OCI-LY7 (cell line): ENCODE results near the gene PPP1R7. TPM values are rescaled to one million over a fixed set of nuclear protein-coding genes. Genes with fewer than 3 reads are reported as not detected.

Experiments used
- BruUV-seq: library from RNA; stranded (reverse); fragments of 400-500 nt; replicated peaks from 2 replicates; lab custom pipeline; 2021; lab: Mats Ljungman, UMichigan
- CTCF ChIA-PET: fragments of 300-600 bp; sonication (Branson Sonifier 250); formaldehyde crosslinking; loops from one replicate; lab custom pipeline; 2022; ENCODE audit warnings: antibody characterized with exemption; ENCODE audit not compliant: unreplicated experiment; lab: Charles Lee
- POLR2A ChIA-PET: fragments of 300-600 bp; sonication (Branson Sonifier 250); formaldehyde crosslinking; loops from one replicate; lab custom pipeline; 2022; ENCODE audit warnings: antibody characterized with exemption; lab: Charles Lee
- DNase-seq: peaks from one replicate; pipeline ENCODE4 v3.0.0-alpha.2; 2015; ENCODE audit warnings: low spot score
- H2AFZ ChIP-seq: fragments of 200-600 bp; sonication (generic), shearing (Covaris generic); 2 replicates; pipeline ENCODE4 v1.6.1; 2014; ENCODE audit warnings: mild to moderate bottlenecking, antibody characterized with exemption, low read length, moderate library complexity
- H3K27ac ChIP-seq: fragments of 200-600 bp; sonication (generic); 2 replicates; pipeline ENCODE4 v1.5.1; 2014; ENCODE audit warnings: mixed run types, low read depth, mild to moderate bottlenecking, moderate library complexity, low read length, inconsistent platforms; ENCODE audit not compliant: poor library complexity, severe bottlenecking
- H3K36me3 ChIP-seq: fragments of 200-600 bp; sonication (generic); 2 replicates; pipeline ENCODE4 v1.6.1; 2014; ENCODE audit warnings: mild to moderate bottlenecking, antibody characterized with exemption, low read length, moderate library complexity, mixed read lengths; ENCODE audit not compliant: insufficient read depth
- H3K4me1 ChIP-seq: fragments of 200-600 bp; sonication (generic); 2 replicates; pipeline ENCODE4 v1.5.1; 2014; ENCODE audit warnings: mild to moderate bottlenecking, low read length; ENCODE audit not compliant: insufficient read depth, poor library complexity, severe bottlenecking
- H3K4me2 ChIP-seq: fragments of 200-600 bp; sonication (generic); 2 replicates; pipeline ENCODE4 v1.6.1; 2014; ENCODE audit warnings: mild to moderate bottlenecking, low read length
- H3K4me3 ChIP-seq: fragments of 200-600 bp; sonication (generic); 2 replicates; pipeline ENCODE4 v1.5.1; 2014; ENCODE audit warnings: mild to moderate bottlenecking, low read depth, low read length; ENCODE audit not compliant: poor library complexity, severe bottlenecking
- H3K79me2 ChIP-seq: fragments of 200-600 bp; sonication (generic); 2 replicates; pipeline ENCODE4 v1.6.1; 2016; ENCODE audit warnings: low read depth, mild to moderate bottlenecking, low read length, moderate library complexity, mixed read lengths; ENCODE audit not compliant: insufficient read depth
- H3K9me2 ChIP-seq: fragments of 200-600 bp; sonication (generic); 2 replicates; pipeline ENCODE4 v1.6.1; 2016; ENCODE audit warnings: mild to moderate bottlenecking, low read length, mixed read lengths; ENCODE audit not compliant: insufficient read depth
- H3K9me3 ChIP-seq: fragments of 200-600 bp; sonication (generic); 2 replicates; pipeline ENCODE4 v1.6.1; 2014; ENCODE audit warnings: mild to moderate bottlenecking, mixed run types, low read length, mixed read lengths
- H4K20me1 ChIP-seq: fragments of 200-600 bp; sonication (generic); 2 replicates; pipeline ENCODE4 v1.6.1; 2014; ENCODE audit warnings: mild to moderate bottlenecking, antibody characterized with exemption, low read length, moderate library complexity, mixed read lengths; ENCODE audit not compliant: insufficient read depth
- CTCF ChIP-seq: fragments of 200-600 bp; sonication (generic); conservative IDR thresholded peaks from 2 replicates; pipeline ENCODE4 v1.5.1; 2014; ENCODE audit warnings: mild to moderate bottlenecking, antibody characterized with exemption, low read length, moderate library complexity, mixed read lengths
- EZH2phosphoT487 ChIP-seq: fragments of 200-600 bp; sonication (generic); IDR thresholded peaks from 2 replicates; pipeline ENCODE4 v1.6.1; 2018; ENCODE audit warnings: low read depth, borderline replicate concordance, mild to moderate bottlenecking, mixed run types, antibody characterized with exemption, low read length, moderate library complexity, mixed read lengths
- intact Hi-C: fragments of 100-400 bp; cut with micrococcal nuclease; formaldehyde crosslinking; loops from one replicate; pipeline ENCODE4 v1.10.0; 2022; ENCODE audit not compliant: unreplicated experiment
- total RNA-seq, 2 experiments: library from RNA; depleted of rRNA in 1 of 2; stranded (reverse); fragments of >200 nt in 1 of 2; shearing (Covaris generic) in 1 of 2; gene quantifications; 2 replicates each; pipeline ENCODE4 v1.2.3, GENCODE V29; 2014 to 2022

PPP1R7 gene
- total RNA-seq, 2 experiments from 2014 or later = 46.0 to 82.0 TPM

DNA sequence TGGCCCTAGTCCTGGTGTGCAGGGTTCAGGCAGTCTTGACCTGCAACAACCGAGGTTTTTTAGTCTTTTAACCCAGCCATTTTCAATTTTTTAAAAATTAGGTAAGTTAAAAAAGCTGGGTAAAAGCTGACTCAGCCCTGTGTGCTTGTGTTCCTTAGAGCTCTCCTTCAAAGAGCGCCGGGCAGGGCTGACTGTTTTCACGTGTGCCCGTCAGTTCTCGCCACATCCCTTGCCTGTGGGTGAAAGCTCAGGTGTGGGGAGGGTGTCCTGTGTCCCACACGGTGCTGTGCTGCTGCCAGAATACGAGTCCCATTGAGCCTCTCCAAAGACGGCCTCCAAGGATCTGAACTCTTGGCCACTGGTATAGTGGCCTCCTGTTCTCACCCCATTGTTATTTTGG, 33.0 kb downstream of the PPP1R7 start:
- CTCF ChIA-PET = no interaction called here
- H3K4me2 ChIP-seq = no peak overlapping the region
- intact Hi-C loops = no loop called here

DNA sequence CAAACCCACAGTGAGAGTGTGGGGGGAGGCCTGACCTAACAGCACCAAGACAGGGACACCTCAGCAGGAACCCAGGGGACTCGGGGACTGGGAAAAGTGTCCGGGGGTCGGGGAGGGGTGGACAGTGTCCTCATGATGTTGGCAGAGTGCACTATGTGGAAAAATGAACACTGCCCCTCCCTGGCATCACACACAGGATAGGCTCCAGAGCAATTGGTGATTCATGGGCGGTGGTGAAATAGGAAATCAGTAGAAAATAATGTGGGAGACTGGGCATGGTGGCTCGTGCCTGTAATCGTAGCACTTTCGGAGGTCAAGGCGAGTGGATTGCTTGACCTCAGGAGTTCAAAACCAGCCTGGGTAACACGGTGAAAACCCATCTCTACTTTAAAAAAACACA, 34.6 kb downstream of the PPP1R7 start:
- H4K20me1 ChIP-seq = no peaks in the 10 kb centered on the region
- intact Hi-C loops = no loop called here
- no peaks in the 10 kb centered on the region for H3K36me3 ChIP-seq
- no peaks in the 10 kb centered on the region for H3K9me3 ChIP-seq
- POLR2A ChIA-PET = no interaction called here
- CTCF ChIA-PET = no interaction called here
- no peak overlapping the region for H3K4me2 ChIP-seq
- no peak for DNase-seq
- BruUV-seq = no TSS peak
- H3K4me3 ChIP-seq = no peak overlapping the region
- no peak for TF ChIP-seq EZH2phosphoT487
- no peak for TF ChIP-seq CTCF
- H3K4me1 ChIP-seq = peaks cover 13% of the 10 kb centered on the region
- H3K79me2 ChIP-seq = no peaks in the 10 kb centered on the region
- H2AFZ ChIP-seq = no peak overlapping the region
- H3K27ac ChIP-seq = no peak overlapping the region
- no peaks in the 10 kb centered on the region for H3K9me2 ChIP-seq

More for the DNA sequence above, 33.0 kb downstream of the PPP1R7 start:
- Histone ChIP-seq H3K9me2 (no peaks in the 10 kb centered on the region), H3K79me2 (no peaks in the 10 kb centered on the region), H3K4me3 (no peak overlapping the region), H3K27ac (no peak overlapping the region), H3K9me3 (no peaks in the 10 kb centered on the region), H4K20me1 (no peaks in the 10 kb centered on the region), H3K36me3 (peaks cover under 1% of the 10 kb centered on the region; the same call in 1 of the 2 replicates), H2AFZ (no peak overlapping the region), H3K4me1 (peaks cover 7% of the 10 kb centered on the region)
- POLR2A ChIA-PET = no interaction called here
- no peak for DNase-seq
- BruUV-seq = no TSS peak
- TF ChIP-seq EZH2phosphoT487 (no peak), CTCF (no peak)

GRCh38 chr2:241185961-241186360, 35.7 kb downstream of the PPP1R7 start:
- Histone ChIP-seq H3K9me3 (no peaks in the 10 kb centered on the region), H3K27ac (no peak overlapping the region), H3K79me2 (no peaks in the 10 kb centered on the region), H4K20me1 (no peaks in the 10 kb centered on the region), H3K9me2 (no peaks in the 10 kb centered on the region), H3K36me3 (no peaks in the 10 kb centered on the region), H3K4me2 (no peak overlapping the region), H2AFZ (no peak overlapping the region), H3K4me3 (no peak overlapping the region), H3K4me1 (peaks cover 13% of the 10 kb centered on the region)
- no TSS peak for BruUV-seq
- no peak for TF ChIP-seq CTCF
- TF ChIP-seq EZH2phosphoT487 = no peak
- no peak for DNase-seq
- ChIA-PET CTCF (no interaction called here), POLR2A (no interaction called here)
- intact Hi-C loops = no loop called here
